ENCODE results near the gene ITGAL.

The ITGAL gene

DNA sequence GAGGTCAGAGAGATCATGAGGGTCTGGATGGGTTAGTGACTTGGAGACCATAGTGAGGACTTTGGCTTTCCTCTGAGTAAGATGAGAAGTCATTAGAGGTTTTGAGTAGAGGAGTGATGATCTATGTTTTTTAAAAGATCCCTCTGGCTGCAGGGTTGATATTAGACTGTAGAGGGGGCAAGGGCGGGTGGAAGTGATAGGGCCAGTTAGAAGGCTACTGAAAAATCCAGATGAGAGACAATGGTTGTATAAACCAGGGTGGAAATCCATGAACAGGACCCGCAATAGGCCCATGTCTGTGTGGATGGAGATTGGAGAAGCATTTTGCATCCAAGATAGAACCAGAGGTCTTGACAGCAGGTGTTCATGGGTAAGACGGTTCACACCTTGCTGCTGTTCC is 9.8 kb downstream of the ITGAL start:
- Histone ChIP-seq H3K4me1 (no peaks in the 10 kb centered on the region), H3K36me3 (no peaks in the 10 kb centered on the region), H3K9me3 (no peaks in the 10 kb centered on the region), H3K27me3 (no peaks in the 10 kb centered on the region), H3K4me3 (ENCODE audit: low read depth, low read length) (no peak overlapping the region)
- TF ChIP-seq, protein P1, sequence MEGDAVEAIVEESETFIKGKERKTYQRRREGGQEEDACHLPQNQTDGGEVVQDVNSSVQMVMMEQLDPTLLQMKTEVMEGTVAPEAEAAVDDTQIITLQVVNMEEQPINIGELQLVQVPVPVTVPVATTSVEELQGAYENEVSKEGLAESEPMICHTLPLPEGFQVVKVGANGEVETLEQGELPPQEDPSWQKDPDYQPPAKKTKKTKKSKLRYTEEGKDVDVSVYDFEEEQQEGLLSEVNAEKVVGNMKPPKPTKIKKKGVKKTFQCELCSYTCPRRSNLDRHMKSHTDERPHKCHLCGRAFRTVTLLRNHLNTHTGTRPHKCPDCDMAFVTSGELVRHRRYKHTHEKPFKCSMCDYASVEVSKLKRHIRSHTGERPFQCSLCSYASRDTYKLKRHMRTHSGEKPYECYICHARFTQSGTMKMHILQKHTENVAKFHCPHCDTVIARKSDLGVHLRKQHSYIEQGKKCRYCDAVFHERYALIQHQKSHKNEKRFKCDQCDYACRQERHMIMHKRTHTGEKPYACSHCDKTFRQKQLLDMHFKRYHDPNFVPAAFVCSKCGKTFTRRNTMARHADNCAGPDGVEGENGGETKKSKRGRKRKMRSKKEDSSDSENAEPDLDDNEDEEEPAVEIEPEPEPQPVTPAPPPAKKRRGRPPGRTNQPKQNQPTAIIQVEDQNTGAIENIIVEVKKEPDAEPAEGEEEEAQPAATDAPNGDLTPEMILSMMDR (IDR thresholded peaks at IDR 0.05; ENCODE audit: low read depth, low read length): peak; percentile 26; the same call in 1 of the 2 replicates
- no peak for DNase-seq

DNA sequence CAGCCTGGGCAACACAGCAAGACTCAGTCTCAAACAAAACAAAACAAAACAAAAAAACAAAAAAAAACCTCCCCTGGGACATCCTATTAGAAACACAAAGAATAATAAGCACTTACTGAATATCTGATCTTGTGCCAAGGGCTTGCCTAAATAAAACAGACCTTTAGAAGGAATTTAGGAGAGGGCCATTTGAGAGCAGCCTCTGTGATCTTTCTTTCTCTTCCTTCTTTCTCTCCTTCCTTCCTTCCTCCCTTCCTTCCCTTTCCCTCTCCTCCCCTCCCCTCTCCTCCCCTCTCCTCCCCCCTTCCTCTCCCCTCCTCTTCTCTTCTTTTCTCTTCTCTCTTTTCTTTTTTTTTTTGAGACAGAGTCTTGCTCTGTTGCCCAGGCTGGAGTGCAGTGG is 12.3 kb downstream of the ITGAL start:
- TF ChIP-seq, protein P1 (IDR thresholded peaks at IDR 0.05; ENCODE audit: low read depth, low read length): no peak
- Histone ChIP-seq H3K4me1 (no peaks in the 10 kb centered on the region), H3K36me3 (no peaks in the 10 kb centered on the region), H3K9me3 (no peaks in the 10 kb centered on the region), H3K27me3 (no peaks in the 10 kb centered on the region), H3K4me3 (ENCODE audit: low read depth, low read length) (no peak overlapping the region)
- DNase-seq: no peak

DNA sequence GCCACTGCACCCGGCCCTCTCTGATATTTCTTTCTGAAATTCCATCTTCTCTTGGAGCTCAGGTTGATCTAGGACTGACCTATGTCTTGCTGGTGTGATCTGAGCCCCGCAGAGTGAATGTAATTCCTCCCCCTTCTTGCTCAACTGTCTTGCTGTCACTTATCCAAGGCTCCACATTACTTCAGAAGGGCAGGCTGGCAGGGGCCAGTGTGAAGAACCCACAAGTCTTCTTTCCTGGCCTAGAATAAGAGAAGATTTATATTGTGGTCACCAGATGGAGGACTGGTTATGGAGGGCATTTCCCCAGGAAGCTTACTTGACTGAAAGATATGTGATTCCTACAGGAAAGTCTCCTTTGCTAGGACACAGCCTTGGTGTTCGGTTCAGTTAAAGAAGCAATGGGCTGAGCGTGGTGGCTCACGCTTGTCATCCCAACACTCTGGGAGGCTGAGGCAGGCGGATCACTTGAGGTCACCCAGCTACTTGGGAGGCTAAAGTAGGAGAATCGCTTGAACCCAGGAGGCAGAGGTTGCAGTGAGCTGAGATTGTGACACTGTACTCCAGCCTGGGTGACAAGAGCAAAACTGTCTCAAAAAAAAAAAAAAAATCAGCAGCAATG is 13.4 kb downstream of the ITGAL start:
- DNase-seq: no peak
- no peaks in the 10 kb centered on the region for H3K27me3 ChIP-seq
- no peak overlapping the region for H3K4me3 ChIP-seq (ENCODE audit: low read depth, low read length)
- TF ChIP-seq, protein P1 (IDR thresholded peaks at IDR 0.05; ENCODE audit: low read depth, low read length): no peak
- H3K9me3 ChIP-seq: no peaks in the 10 kb centered on the region
- no peaks in the 10 kb centered on the region for H3K36me3 ChIP-seq
- no peaks in the 10 kb centered on the region for H3K4me1 ChIP-seq

DNA sequence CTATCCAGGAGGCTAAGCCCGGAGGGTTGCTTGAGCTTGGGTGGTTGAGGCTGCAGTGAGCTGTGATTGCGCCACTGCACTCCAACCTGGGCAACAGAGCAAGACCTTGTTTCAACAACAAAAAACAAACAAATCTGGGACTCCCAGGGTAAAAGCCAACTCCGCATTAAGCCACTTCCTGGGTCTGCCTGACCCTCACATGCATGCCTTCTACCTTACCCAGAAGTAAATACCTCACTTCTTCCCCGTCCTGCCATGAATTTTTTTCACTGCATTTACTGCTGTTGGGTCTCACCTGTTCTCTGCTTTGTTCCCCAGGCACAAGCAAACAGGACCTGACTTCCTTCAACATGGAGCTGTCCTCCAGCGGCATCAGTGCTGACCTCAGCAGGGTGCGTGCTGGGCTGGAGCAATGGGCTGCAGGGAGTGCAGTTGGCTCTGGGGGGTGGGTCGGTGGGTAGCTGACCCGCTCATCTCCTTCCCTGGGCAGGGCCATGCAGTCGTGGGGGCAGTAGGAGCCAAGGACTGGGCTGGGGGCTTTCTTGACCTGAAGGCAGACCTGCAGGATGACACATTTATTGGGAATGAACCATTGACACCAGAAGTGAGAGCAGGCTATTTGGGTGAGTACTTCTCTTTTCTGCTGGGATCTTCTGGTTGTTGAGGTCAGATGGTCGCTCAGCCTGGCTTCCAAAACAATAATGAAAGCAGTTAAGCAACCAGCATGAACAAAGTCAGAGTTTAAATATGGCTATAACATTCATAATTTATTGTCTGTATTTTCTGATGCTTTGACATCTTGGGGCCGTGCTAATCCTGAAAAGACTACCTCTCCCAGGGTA is 16.4 kb downstream of the ITGAL start:
- no peak for DNase-seq
- no peaks in the 10 kb centered on the region for H3K36me3 ChIP-seq
- no peaks in the 10 kb centered on the region for H3K4me1 ChIP-seq
- TF ChIP-seq, protein P1 (IDR thresholded peaks at IDR 0.05; ENCODE audit: low read depth, low read length): no peak
- no peaks in the 10 kb centered on the region for H3K27me3 ChIP-seq
- H3K4me3 ChIP-seq (ENCODE audit: low read depth, low read length): no peak overlapping the region
- H3K9me3 ChIP-seq: no peaks in the 10 kb centered on the region

- H3K9me3 ChIP-seq: no peaks in the 10 kb centered on the region
- no peak for DNase-seq
- H3K36me3 ChIP-seq: no peaks in the 10 kb centered on the region
- H3K4me3 ChIP-seq (ENCODE audit: low read depth, low read length): no peak overlapping the region
- no peaks in the 10 kb centered on the region for H3K27me3 ChIP-seq
- TF ChIP-seq, protein P1 (IDR thresholded peaks at IDR 0.05; ENCODE audit: low read depth, low read length): no peak
- no peaks in the 10 kb centered on the region for H3K4me1 ChIP-seq
Observed at GRCh38 chr16:30490210-30490609, 17.7 kb downstream of the ITGAL start.

GRCh38 chr16:30491229-30491628 is 18.7 kb downstream of the ITGAL start:
- no peak for DNase-seq
- Histone ChIP-seq H3K4me1 (no peaks in the 10 kb centered on the region), H3K27me3 (no peaks in the 10 kb centered on the region), H3K9me3 (no peaks in the 10 kb centered on the region), H3K36me3 (no peaks in the 10 kb centered on the region), H3K4me3 (ENCODE audit: low read depth, low read length) (no peak overlapping the region)
- TF ChIP-seq, protein P1 (IDR thresholded peaks at IDR 0.05; ENCODE audit: low read depth, low read length): no peak
